ENCODE measurements around the gene VASH1. TPM values are rescaled to one million over a fixed set of nuclear protein-coding genes. Genes with fewer than 3 reads are reported as not detected.

VASH1 gene
- total RNA-seq, 6 donors from 2014 or later: 12.0 to 53.5 (median 28.2) TPM

GRCh38 chr14:76828339-76829012, 67.2 kb downstream of the VASH1 start:
- no peaks in the 10 kb centered on the region for H3K4me1 ChIP-seq
- H3K4me3 ChIP-seq: peak overlapping the region in 2 of 4 donors; percentile 10 to 12
- DNase-seq (no peak), ATAC-seq (ENCODE audit: low FRiP score in 2 of 2) (peak in 1 of 2 donors; percentile 3)
- 80 to 83% methylated on average over 17 of the region's 17 CpGs for WGBS, 2 donors
- no peaks in the 10 kb centered on the region for H3K27me3 ChIP-seq
- peak overlapping the region in 2 of 4 donors; percentile 35 to 57 for H3K27ac ChIP-seq
- TF ChIP-seq EP300 (IDR thresholded peaks at IDR 0.05) (no peak), POLR2A (IDR thresholded peaks at IDR 0.05) (no peak), CTCF (IDR thresholded peaks at IDR 0.05) (no peak), POLR2AphosphoS5 (IDR thresholded peaks at IDR 0.05) (no peak)
- H3K36me3 ChIP-seq: no peaks in the 10 kb centered on the region
- H3K9me3 ChIP-seq: no peaks in the 10 kb centered on the region

GRCh38 chr14:76829013-76829365, 67.7 kb downstream of the VASH1 start:
- 76 to 79% methylated on average over 3 of the region's 3 CpGs for WGBS, 2 donors
- ATAC-seq (ENCODE audit: low FRiP score in 2 of 2): peak in 1 of 2 donors; percentile 70

GRCh38 chr14:76829650-76830421, 68.6 kb downstream of the VASH1 start:
- H3K9me3 ChIP-seq: no peaks in the 10 kb centered on the region
- 70 to 83% methylated on average over 6 to 7 of the region's 7 CpGs for WGBS, 2 donors
- DNase-seq (no peak), ATAC-seq (ENCODE audit: low FRiP score in 2 of 2) (no peak)
- H3K36me3 ChIP-seq: no peaks in the 10 kb centered on the region
- peak overlapping the region in 2 of 4 donors; percentile 53 to 66 for H3K27ac ChIP-seq
- no peaks in the 10 kb centered on the region for H3K27me3 ChIP-seq
- H3K4me1 ChIP-seq: no peaks in the 10 kb centered on the region
- TF ChIP-seq EP300 (IDR thresholded peaks at IDR 0.05) (no peak), CTCF (IDR thresholded peaks at IDR 0.05) (no peak), POLR2A (IDR thresholded peaks at IDR 0.05) (no peak), POLR2AphosphoS5 (IDR thresholded peaks at IDR 0.05) (no peak)
- H3K4me3 ChIP-seq: no peak overlapping the region

More at GRCh38 chr14:76829013-76829365, 67.7 kb downstream of the VASH1 start:
- peak in 1 of 4 donors; percentile 5 for TF ChIP-seq EP300 (IDR thresholded peaks at IDR 0.05)
- peak in 1 of 4 donors; percentile 60 for TF ChIP-seq POLR2A (IDR thresholded peaks at IDR 0.05)
- no peak for TF ChIP-seq POLR2AphosphoS5 (IDR thresholded peaks at IDR 0.05)
- H3K4me3 ChIP-seq: no peak overlapping the region
- no peaks in the 10 kb centered on the region for H3K27me3 ChIP-seq
- DNase-seq: peak in 1 of 2 donors; percentile 51
- H3K27ac ChIP-seq: peak overlapping the region in 2 of 4 donors; percentile 53 to 66
- H3K9me3 ChIP-seq: no peaks in the 10 kb centered on the region
- no peaks in the 10 kb centered on the region for H3K36me3 ChIP-seq
- H3K4me1 ChIP-seq: no peaks in the 10 kb centered on the region

- Histone ChIP-seq H3K27me3 (no peaks in the 10 kb centered on the region), H3K27ac (peak overlapping the region in 2 of 4 donors; percentile 19 to 36), H3K9me3 (no peaks in the 10 kb centered on the region), H3K4me3 (no peak overlapping the region), H3K4me1 (no peaks in the 10 kb centered on the region), H3K36me3 (no peaks in the 10 kb centered on the region)
- no peak for ATAC-seq (ENCODE audit: low FRiP score in 2 of 2)
- 84 to 95% methylated on average over 4 of the region's 4 CpGs for WGBS, 2 donors
- TF ChIP-seq POLR2A (IDR thresholded peaks at IDR 0.05) (no peak), EP300 (IDR thresholded peaks at IDR 0.05) (no peak), POLR2AphosphoS5 (IDR thresholded peaks at IDR 0.05) (no peak), CTCF (IDR thresholded peaks at IDR 0.05) (no peak)
- DNase-seq: no peak
Observed at GRCh38 chr14:76830556-76830955, 69.3 kb downstream of the VASH1 start.

GRCh38 chr14:76832503-76832988, 71.3 kb downstream of the VASH1 start:
- Histone ChIP-seq H3K4me3 (no peak overlapping the region), H3K36me3 (no peaks in the 10 kb centered on the region), H3K9me3 (no peaks in the 10 kb centered on the region), H3K27ac (peak overlapping the region in 2 of 4 donors; percentile 12 to 62), H3K27me3 (no peaks in the 10 kb centered on the region), H3K4me1 (no peaks in the 10 kb centered on the region)
- TF ChIP-seq EP300 (IDR thresholded peaks at IDR 0.05): peak in 1 of 4 donors; percentile 14
- TF ChIP-seq POLR2AphosphoS5 (IDR thresholded peaks at IDR 0.05): peak; percentile 13 to 17
- TF ChIP-seq CTCF (IDR thresholded peaks at IDR 0.05): no peak
- peak in 1 of 4 donors; percentile 13 for TF ChIP-seq POLR2A (IDR thresholded peaks at IDR 0.05)
- WGBS, 2 donors: 69 to 78% methylated on average over 1 of the region's 1 CpG
- ATAC-seq (ENCODE audit: low FRiP score in 2 of 2) (peak in 1 of 2 donors; percentile 65), DNase-seq (peak in 1 of 2 donors; percentile 44)
